HEK293T (cell line): Measurements from ENCODE around the gene MRPL55.

Experiments used
- CTCF ChIA-PET: fragments of 350-600 bp; formaldehyde crosslinking; extraction: SDS; loops from one replicate; lab custom pipeline; 2021; ENCODE audit warnings: antibody characterized with exemption, inconsistent platforms; lab: Yijun Ruan, JAX
- POLR2A ChIA-PET: fragments of 350-600 bp; formaldehyde crosslinking; extraction: SDS; loops from one replicate; lab custom pipeline; 2020; ENCODE audit warnings: antibody characterized with exemption, inconsistent platforms; lab: Yijun Ruan, JAX
- DNase-seq: peaks from one replicate; pipeline ENCODE4 v3.0.0; 2012; ENCODE audit warnings: mixed read lengths; ENCODE audit errors: extremely low spot score
- ARNT ChIP-seq: fragments of 450-650 bp; IDR thresholded peaks from 2 replicates; pipeline ENCODE4 v1.6.1; 2017; ENCODE audit warnings: mild to moderate bottlenecking
- BHLHE40 ChIP-seq: fragments of 450-650 bp; IDR thresholded peaks from 2 replicates; pipeline ENCODE4 v1.6.1; 2016; ENCODE audit warnings: mild to moderate bottlenecking, moderate library complexity, borderline replicate concordance
- CTBP1 ChIP-seq: fragments of 450-650 bp; IDR thresholded peaks from 2 replicates; pipeline ENCODE4 v1.6.1; 2016; ENCODE audit warnings: borderline replicate concordance
- ELF4 ChIP-seq: fragments of 450-650 bp; IDR thresholded peaks from 2 replicates; pipeline ENCODE4 v1.6.1; 2017; ENCODE audit warnings: antibody characterized with exemption
- FOXA1 ChIP-seq: fragments of 450-650 bp; IDR thresholded peaks from 2 replicates; pipeline ENCODE4 v1.6.1; 2016; ENCODE audit warnings: mild to moderate bottlenecking
- FOXK2 ChIP-seq: fragments of 450-650 bp; IDR thresholded peaks from 2 replicates; pipeline ENCODE4 v1.6.1; 2016; ENCODE audit warnings: mild to moderate bottlenecking
- FOXM1 ChIP-seq: fragments of 450-650 bp; IDR thresholded peaks from 2 replicates; pipeline ENCODE4 v1.6.1; 2017; ENCODE audit warnings: mild to moderate bottlenecking, borderline replicate concordance
- HDGF ChIP-seq: fragments of 450-650 bp; IDR thresholded peaks from 2 replicates; pipeline ENCODE4 v1.6.1; 2017; ENCODE audit warnings: antibody characterized with exemption, borderline replicate concordance
- L3MBTL2 ChIP-seq: fragments of 450-650 bp; conservative IDR thresholded peaks from 2 replicates; pipeline ENCODE4 v1.6.1; 2016; ENCODE audit warnings: mild to moderate bottlenecking
- LEF1 ChIP-seq: fragments of 450-650 bp; IDR thresholded peaks from 2 replicates; pipeline ENCODE4 v1.6.1; 2017; ENCODE audit warnings: mild to moderate bottlenecking, borderline replicate concordance
- NFRKB ChIP-seq: fragments of 450-650 bp; IDR thresholded peaks from 2 replicates; pipeline ENCODE4 v1.6.1; 2016; ENCODE audit warnings: mild to moderate bottlenecking, moderate library complexity
- SP1 ChIP-seq: fragments of 450-650 bp; IDR thresholded peaks from 2 replicates; pipeline ENCODE4 v1.6.1; 2017
- SUZ12 ChIP-seq: fragments of 450-650 bp; IDR thresholded peaks from 2 replicates; pipeline ENCODE4 v1.6.1; 2016; ENCODE audit warnings: mild to moderate bottlenecking
- TARDBP ChIP-seq: fragments of 450-650 bp; IDR thresholded peaks from 2 replicates; pipeline ENCODE4 v1.6.1; 2016
- ZNF384 ChIP-seq: fragments of 450-650 bp; IDR thresholded peaks from 2 replicates; pipeline ENCODE4 v1.6.1; 2016
- TF ChIP-seq, protein P1 (sequence below): fragments of 450-650 bp; IDR thresholded peaks from 2 replicates; pipeline ENCODE4 v1.6.1; 2016

MRPL55 gene

DNA sequence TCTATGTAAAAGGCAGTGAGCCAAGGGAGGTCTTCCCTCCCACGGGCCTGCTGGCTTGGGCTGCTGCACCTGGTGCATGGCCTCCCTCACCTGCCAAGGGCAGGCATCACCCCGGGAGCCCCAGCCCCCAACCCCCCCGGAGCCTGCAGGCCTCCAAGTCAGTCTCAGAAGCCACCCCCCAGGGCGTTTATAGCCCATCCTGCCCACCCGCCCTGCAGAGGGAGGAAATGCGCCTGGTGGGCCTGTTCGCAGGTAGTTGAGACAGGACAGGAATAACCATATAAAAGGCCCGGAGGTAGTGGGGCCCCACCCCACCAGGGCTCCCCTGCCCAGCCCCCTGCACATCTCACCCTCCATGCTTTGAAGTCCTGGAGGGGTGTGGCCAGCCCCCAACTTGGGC, 44.8 kb downstream of the MRPL55 start:
- CTCF ChIA-PET = no interaction called here
- POLR2A ChIA-PET = no interaction called here
- TF ChIP-seq LEF1 = no peak
- no peak for TF ChIP-seq SP1
- TF ChIP-seq CTBP1 = no peak
- no peak for TF ChIP-seq FOXA1
- no peak for TF ChIP-seq BHLHE40
- TF ChIP-seq, protein P1, sequence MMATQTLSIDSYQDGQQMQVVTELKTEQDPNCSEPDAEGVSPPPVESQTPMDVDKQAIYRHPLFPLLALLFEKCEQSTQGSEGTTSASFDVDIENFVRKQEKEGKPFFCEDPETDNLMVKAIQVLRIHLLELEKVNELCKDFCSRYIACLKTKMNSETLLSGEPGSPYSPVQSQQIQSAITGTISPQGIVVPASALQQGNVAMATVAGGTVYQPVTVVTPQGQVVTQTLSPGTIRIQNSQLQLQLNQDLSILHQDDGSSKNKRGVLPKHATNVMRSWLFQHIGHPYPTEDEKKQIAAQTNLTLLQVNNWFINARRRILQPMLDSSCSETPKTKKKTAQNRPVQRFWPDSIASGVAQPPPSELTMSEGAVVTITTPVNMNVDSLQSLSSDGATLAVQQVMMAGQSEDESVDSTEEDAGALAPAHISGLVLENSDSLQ = no peak
- no peak for TF ChIP-seq FOXK2
- no peak for TF ChIP-seq ELF4
- no peak for TF ChIP-seq ARNT
- no peak for TF ChIP-seq FOXM1
- no peak for TF ChIP-seq SUZ12
- TF ChIP-seq HDGF = no peak
- no peak for TF ChIP-seq L3MBTL2
- DNase-seq = no peak

DNA sequence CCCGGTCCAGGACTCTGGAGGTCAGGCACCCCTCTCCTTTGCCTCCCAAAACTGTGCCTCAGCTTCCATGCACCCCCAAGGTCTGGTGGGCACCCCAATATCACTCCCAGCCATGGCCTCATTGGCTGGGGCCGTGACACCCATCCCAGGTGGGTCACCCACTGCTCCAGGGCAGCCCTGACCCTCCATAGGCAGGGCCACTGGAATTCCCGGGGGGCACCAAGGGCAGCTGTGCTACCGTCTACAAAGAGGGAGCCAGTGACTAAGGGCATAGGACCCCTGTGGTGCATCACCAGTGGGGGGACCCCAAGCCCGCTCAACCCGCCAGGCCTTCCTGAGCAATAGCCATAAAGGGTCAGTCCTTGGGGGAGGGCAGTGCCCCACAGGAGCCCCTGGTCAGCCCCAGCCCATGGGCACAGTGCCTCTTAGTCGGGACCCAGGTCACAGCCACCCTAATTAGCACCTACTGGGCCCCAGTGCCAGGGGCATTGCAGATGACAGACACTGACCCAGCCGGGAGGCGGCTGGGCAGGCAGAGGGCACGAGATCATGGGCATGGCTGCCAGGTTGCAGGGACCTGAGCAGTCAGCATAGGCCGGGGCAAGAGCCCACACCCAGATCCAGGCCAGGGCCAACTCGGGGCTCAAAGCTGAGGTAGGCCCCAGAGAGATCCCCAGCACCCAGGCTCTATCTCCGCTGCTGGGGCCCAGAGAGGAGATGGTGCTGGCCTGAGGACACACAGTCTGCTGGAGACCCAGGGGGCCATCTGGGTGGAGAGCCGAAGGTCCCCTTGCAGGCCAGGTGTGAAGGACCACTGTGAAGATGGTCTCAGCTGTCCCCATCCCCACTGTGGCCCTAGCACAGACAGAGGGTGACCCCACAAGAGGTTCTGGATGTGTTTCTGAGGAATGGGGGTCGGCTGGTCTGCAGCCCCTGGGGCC, 45.6 kb downstream of the MRPL55 start:
- ChIA-PET CTCF (no interaction called here), POLR2A (no interaction called here)
- TF ChIP-seq ARNT (no peak), CTBP1 (no peak), LEF1 (no peak)
- DNase-seq = no peak

DNA sequence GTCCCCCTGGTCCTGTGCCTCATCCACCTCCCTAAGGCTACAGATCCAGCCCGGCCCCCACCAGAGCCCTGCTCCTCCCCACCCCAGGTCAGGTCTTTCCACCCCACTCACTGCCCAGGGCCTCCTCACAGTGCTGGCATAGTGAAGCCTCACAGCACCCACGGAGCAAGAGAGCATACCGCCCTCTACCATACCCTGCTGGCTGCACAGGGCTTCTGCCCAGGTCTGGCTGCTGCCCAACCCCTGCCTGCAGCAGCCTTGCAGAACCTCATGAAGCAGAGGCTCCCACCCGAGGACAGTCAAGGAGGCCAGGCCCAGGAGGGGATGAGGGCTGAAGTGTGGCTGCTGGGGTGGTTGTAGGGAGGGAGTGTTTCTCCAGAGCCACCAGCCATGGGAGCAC, 46.3 kb downstream of the MRPL55 start:
- CTCF ChIA-PET = no interaction called here
- no peak for DNase-seq
- no peak for TF ChIP-seq ZNF384
- no peak for TF ChIP-seq FOXM1
- TF ChIP-seq, protein P1 = no peak
- TF ChIP-seq L3MBTL2 = no peak
- TF ChIP-seq ELF4 = no peak
- no peak for TF ChIP-seq SP1
- no peak for TF ChIP-seq FOXK2
- no peak for TF ChIP-seq CTBP1
- POLR2A ChIA-PET = no interaction called here

DNA sequence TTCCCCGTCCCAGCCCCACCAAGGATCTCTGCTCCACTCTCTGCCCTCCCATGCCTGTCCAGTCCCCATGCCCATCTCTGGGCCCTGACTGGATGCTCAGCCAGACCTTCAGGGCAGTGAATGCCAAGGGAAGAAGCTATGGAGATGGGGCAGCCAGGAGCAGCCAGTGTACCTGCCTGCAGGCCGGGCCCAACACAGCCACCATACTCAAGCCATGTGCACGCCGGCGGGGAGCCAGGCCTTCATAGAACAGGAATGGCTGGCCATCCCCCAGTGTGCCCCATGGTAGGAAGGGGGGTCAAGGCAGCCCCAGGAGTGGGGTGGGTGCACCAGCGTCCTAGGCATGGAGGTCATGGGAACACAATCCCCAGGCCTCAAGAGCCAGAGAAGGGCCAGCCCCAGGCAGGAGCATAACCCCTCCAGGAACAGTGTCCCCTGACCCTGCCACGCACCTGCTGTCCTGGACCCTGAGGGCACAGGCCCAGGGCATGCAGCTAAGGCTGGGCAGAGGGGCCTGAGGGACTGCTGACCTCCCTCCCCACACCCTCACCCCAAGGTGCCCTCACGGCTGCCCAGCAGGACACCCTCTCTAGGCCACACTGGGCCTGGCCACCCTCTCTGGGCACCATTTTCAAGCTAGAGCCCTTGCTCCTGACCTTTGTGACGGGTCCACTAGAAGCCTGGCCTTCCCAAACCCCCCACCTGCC, 46.9 kb downstream of the MRPL55 start:
- TF ChIP-seq BHLHE40 = no peak
- no peak for TF ChIP-seq ELF4
- TF ChIP-seq SP1 = no peak
- no peak for TF ChIP-seq FOXA1
- TF ChIP-seq CTBP1 = no peak
- TF ChIP-seq L3MBTL2 = no peak
- DNase-seq = no peak
- ChIA-PET CTCF (no interaction called here), POLR2A (no interaction called here)

DNA sequence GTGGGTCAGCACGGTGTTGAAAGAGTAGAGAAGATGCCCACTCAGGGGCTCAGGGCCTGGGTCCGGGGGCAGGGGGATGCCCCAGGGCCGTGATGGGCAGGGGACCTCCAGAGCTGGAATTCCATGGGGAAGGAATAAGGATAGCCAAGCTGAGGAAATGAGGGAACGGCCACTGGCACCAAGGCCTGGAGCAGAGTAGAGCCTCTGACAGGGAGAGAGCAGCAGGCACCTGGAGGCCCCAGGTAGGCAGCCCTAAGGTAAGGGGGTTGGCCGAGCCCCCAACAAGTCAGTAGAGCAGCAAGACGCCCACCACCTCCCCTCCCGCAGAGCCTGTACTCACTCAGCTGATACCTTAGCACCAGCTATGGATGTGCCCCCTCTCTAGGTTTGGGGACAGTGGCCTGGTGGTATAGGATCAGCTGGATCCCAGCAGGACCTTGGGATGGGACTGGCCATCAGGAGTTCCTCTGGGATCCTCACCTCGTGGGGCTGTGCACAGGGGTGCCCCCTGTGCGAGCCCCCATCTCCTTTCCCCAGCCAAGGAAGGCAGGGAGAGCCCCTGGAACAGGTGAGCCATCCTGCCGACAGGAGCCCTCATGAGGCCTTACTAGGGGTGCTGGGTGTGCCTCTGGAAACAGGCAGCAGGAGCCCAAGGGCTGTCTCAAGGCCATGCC, 47.6 kb downstream of the MRPL55 start:
- ChIA-PET POLR2A (no interaction called here), CTCF (no interaction called here)
- TF ChIP-seq FOXK2 = no peak
- TF ChIP-seq SUZ12 = no peak
- no peak for TF ChIP-seq FOXA1
- TF ChIP-seq, protein P1 = no peak
- TF ChIP-seq L3MBTL2 = no peak
- no peak for DNase-seq

DNA sequence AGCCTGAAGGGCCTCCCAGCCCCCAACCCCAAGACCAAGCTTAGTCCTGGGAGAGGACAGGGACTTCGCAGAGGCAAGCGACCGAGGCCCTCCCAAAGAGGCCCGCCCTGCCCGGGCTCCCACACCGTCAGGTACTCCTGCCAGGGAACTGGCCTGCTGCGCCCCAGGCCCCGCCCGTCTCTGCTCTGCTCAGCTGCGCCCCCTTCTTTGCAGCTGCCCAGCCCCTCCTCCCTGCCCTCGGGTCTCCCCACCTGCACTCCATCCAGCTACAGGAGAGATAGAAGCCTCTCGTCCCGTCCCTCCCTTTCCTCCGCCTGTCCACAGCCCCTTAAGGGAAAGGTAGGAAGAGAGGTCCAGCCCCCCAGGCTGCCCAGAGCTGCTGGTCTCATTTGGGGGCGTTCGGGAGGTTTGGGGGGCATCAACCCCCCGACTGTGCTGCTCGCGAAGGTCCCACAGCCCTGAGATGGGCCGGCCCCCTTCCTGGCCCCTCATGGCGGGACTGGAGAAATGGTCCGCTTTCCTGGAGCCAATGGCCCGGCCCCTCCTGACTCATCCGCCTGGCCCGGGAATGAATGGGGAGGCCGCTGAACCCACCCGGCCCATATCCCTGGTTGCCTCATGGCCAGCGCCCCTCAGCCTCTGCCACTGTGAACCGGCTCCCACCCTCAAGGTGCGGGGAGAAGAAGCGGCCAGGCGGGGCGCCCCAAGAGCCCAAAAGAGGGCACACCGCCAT, 48.5 kb downstream of the MRPL55 start:
- POLR2A ChIA-PET = interaction anchor here (1.4 kb wide), 1 partner anchor 21 kb away, joined by 3 read pairs; no protein-coding TSS in a partner anchor
- CTCF ChIA-PET = no interaction called here
- DNase-seq = no peak
- TF ChIP-seq L3MBTL2 (no peak), FOXM1 (no peak), LEF1 (no peak), FOXA1 (no peak), NFRKB (no peak), ZNF384 (no peak), TARDBP (no peak), ARNT (no peak), FOXK2 (no peak), BHLHE40 (no peak), SP1 (no peak), SUZ12 (no peak), HDGF (no peak), ELF4 (no peak), CTBP1 (no peak)
- TF ChIP-seq, protein P1 = no peak
